K562 (cell line): ENCODE measurements around the gene UBR1. TPM values are rescaled to one million over a fixed set of nuclear protein-coding genes. Genes with fewer than 3 reads are reported as not detected.

Experiments
- CUX1 ChIP-seq: fragments of 200-800 bp; sonication (Bioruptor generic); IDR thresholded peaks from 2 replicates; pipeline ENCODE4 v1.6.1; 2016; ENCODE audit warnings: missing genetic modification characterization, missing compliant biosample characterization
- ELF2 ChIP-seq: fragments of 250-450 bp; sonication (Bioruptor Pico); IDR thresholded peaks from 2 replicates; pipeline ENCODE4 v1.5.0; 2021; ENCODE audit warnings: mild to moderate bottlenecking
- FOXP1 ChIP-seq: sonication (generic); formaldehyde crosslinking; IDR thresholded peaks from 2 replicates; pipeline ENCODE4 v1.8.0; 2022; ENCODE audit warnings: mild to moderate bottlenecking, missing genetic modification reagents
- ID3 ChIP-seq, 2 experiments: fragments of 250-450 bp in 1 of 2; fragments of 450-650 bp in 1 of 2; sonication (Bioruptor Pico) in 1 of 2; IDR thresholded peaks; 2 replicates each; pipeline versions ENCODE4 v1.6.1 to v1.8.0; 2016 to 2021; ENCODE audit warnings: mild to moderate bottlenecking in 2 of 2, moderate library complexity in 2 of 2, missing compliant biosample characterization in 1 of 2, missing genetic modification characterization in 1 of 2
- POU5F1 ChIP-seq: fragments of 150-350 bp; IDR thresholded peaks from 2 replicates; pipeline ENCODE4 v1.6.1; 2014; ENCODE audit warnings: borderline replicate concordance, low read length, low read depth, mild to moderate bottlenecking; ENCODE audit not compliant: partially characterized antibody
- RERE ChIP-seq: sonication (generic); formaldehyde crosslinking; IDR thresholded peaks from 2 replicates; pipeline ENCODE4 v1.8.0; 2023; ENCODE audit warnings: missing genetic modification reagents, mild to moderate bottlenecking, borderline replicate concordance
- SMC3 ChIP-seq: conservative IDR thresholded peaks from 2 replicates; pipeline ENCODE4 v1.6.1; 2011; ENCODE audit warnings: low read depth, low read length, improper control_type of control experiment; ENCODE audit not compliant: insufficient read depth
- SNIP1 ChIP-seq: fragments of 450-650 bp; IDR thresholded peaks from 2 replicates; pipeline ENCODE4 v1.7.1; 2017; ENCODE audit warnings: low read depth, mild to moderate bottlenecking
- ZBTB49 ChIP-seq: sonication (generic); formaldehyde crosslinking; IDR thresholded peaks from 2 replicates; pipeline ENCODE4 v1.8.0; 2022; ENCODE audit warnings: missing genetic modification reagents, mild to moderate bottlenecking, borderline replicate concordance
- ZBTB7A ChIP-seq: IDR thresholded peaks from 2 replicates; pipeline ENCODE4 v1.6.1; 2011; ENCODE audit warnings: low read depth, mild to moderate bottlenecking, low read length, moderate library complexity, borderline replicate concordance; ENCODE audit not compliant: control insufficient read depth
- ZNF212 ChIP-seq: fragments of 450-650 bp; formaldehyde crosslinking; IDR thresholded peaks from 2 replicates; pipeline ENCODE4 v1.4.0; 2020; ENCODE audit warnings: mild to moderate bottlenecking
- ZNF764 ChIP-seq: fragments of 250-450 bp; sonication (Bioruptor Pico); IDR thresholded peaks from 2 replicates; pipeline ENCODE4 v1.4.0; 2020; ENCODE audit warnings: low read depth, mild to moderate bottlenecking, moderate library complexity
- polyA plus RNA-seq, 8 experiments: library from polyadenylated mRNA; depleted of rRNA in 4 of 8; stranded (reverse) in 5 of 8; unstranded in 3 of 8; fragments of >200 nt; fragmentation: Nextera tagmentation in 2 of 8; fragmentation: Illumina TruSeq in 1 of 8; extraction: Ambion mirVana in 2 of 8; extraction: Trizol in 1 of 8; gene quantifications; 2 replicates each; pipeline versions ENCODE4 v1.2.1 to v1.2.3, GENCODE V29; 2011 to 2014; ENCODE audit warnings: inconsistent platforms in 1 of 8, missing spikeins in 1 of 8
- total RNA-seq, 7 experiments: library from RNA; depleted of rRNA in 6 of 7; stranded (reverse); fragments of >200 nt in 6 of 7; fragmentation: Illumina TruSeq in 2 of 7; extraction: Trizol in 2 of 7; gene quantifications; 2 replicates each; pipeline versions ENCODE4 v1.2.1 to v1.2.3, GENCODE V29; 2011 to 2021; ENCODE audit warnings: low replicate concordance in 1 of 7

The UBR1 gene
- total and polyA plus RNA-seq, 9 of the 15 experiments (the other 6 are each of a cell fraction or from before 2014, with no cell fraction given): 5.8 to 30.7 (median 15.3) TPM

GRCh38 chr15:43133430-43134156 lies 27.8 kb upstream of the UBR1 start, which contains the start of gene TMEM62 (continued):
- TF ChIP-seq CUX1: no peak
- 0 out of 2 replicates have a peak, but pooled peaks have one; percentile 37 for TF ChIP-seq ZBTB49 (CRISPR knock-in tag)
- TF ChIP-seq ZBTB7A: peak; percentile 86
- TF ChIP-seq FOXP1 (CRISPR knock-in tag): peak; percentile 51; the same call in 1 of the 2 replicates
- TF ChIP-seq SMC3: no peak
- TF ChIP-seq SNIP1: no peak
- TF ChIP-seq ZNF212: no peak
- TF ChIP-seq ID3 (CRISPR knock-in tag; IDR thresholded peaks at IDR 0.05): no peak
- TF ChIP-seq ID3 (tag; IDR thresholded peaks at IDR 0.05): peak; percentile 83
- TF ChIP-seq RERE: no peak
- TF ChIP-seq ELF2 (CRISPR knock-in tag): peak; percentile 88
- no peak for TF ChIP-seq ZNF764 (CRISPR knock-in tag)
- TF ChIP-seq POU5F1: no peak
